Tibial nerve (tissue), 3 donors: ENCODE data around the gene AFF2.

ENCODE experiments used
- POLR2A ChIP-seq, 2 donors: fragments of 450-650 bp; IDR thresholded peaks; one replicate each; pipeline ENCODE4 v1.6.1; 2017; ENCODE audit warnings: antibody characterized with exemption in 2 of 2, mild to moderate bottlenecking in 2 of 2, moderate library complexity in 2 of 2
- TF ChIP-seq, protein P1 (sequence below), 5 experiments: fragments of 200-600 bp in 3 of 5; fragments of 450-650 bp in 2 of 5; sonication (generic) in 3 of 5; IDR thresholded peaks; one replicate each; pipeline ENCODE4 v1.5.1; 2016 to 2019; ENCODE audit warnings: antibody characterized with exemption in 5 of 5, mild to moderate bottlenecking in 3 of 5, moderate library complexity in 2 of 5

- TF ChIP-seq, protein P1, sequence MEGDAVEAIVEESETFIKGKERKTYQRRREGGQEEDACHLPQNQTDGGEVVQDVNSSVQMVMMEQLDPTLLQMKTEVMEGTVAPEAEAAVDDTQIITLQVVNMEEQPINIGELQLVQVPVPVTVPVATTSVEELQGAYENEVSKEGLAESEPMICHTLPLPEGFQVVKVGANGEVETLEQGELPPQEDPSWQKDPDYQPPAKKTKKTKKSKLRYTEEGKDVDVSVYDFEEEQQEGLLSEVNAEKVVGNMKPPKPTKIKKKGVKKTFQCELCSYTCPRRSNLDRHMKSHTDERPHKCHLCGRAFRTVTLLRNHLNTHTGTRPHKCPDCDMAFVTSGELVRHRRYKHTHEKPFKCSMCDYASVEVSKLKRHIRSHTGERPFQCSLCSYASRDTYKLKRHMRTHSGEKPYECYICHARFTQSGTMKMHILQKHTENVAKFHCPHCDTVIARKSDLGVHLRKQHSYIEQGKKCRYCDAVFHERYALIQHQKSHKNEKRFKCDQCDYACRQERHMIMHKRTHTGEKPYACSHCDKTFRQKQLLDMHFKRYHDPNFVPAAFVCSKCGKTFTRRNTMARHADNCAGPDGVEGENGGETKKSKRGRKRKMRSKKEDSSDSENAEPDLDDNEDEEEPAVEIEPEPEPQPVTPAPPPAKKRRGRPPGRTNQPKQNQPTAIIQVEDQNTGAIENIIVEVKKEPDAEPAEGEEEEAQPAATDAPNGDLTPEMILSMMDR (IDR thresholded peaks at IDR 0.05), result no peak
- TF ChIP-seq POLR2A (IDR thresholded peaks at IDR 0.05), result no peak
Observed at GRCh38 chrX:148537556-148538182, 37.3 kb downstream of the AFF2 start.
